Left renal cortex interstitium (tissue), 4 donors: ENCODE results near the gene NPIPB2. TPM values are rescaled to one million over a fixed set of nuclear protein-coding genes. Genes with fewer than 3 reads are reported as not detected.
"Not testable (repeated sequence)": the region's sequence is repeated elsewhere in the genome, so short reads cannot be mapped to it uniquely, and the experiment has no call there.

Experiments used
- DNase-seq, 4 donors: peaks; one replicate each; pipeline ENCODE4 v3.0.0-alpha.2; 2013; ENCODE audit warnings: low read depth in 4 of 4, low spot score in 2 of 4, missing footprints in 1 of 4
- polyA plus RNA-seq, 4 donors: library from polyadenylated mRNA; unstranded; fragments of 120-200 nt; gene quantifications; one replicate each; pipeline ENCODE4 v1.2.1, GENCODE V29; 2013; ENCODE audit not compliant: insufficient read length in 4 of 4

Gene NPIPB2
- polyA plus RNA-seq, 4 donors, result 0.65 to 21.0 (median 6.4) TPM

DNA sequence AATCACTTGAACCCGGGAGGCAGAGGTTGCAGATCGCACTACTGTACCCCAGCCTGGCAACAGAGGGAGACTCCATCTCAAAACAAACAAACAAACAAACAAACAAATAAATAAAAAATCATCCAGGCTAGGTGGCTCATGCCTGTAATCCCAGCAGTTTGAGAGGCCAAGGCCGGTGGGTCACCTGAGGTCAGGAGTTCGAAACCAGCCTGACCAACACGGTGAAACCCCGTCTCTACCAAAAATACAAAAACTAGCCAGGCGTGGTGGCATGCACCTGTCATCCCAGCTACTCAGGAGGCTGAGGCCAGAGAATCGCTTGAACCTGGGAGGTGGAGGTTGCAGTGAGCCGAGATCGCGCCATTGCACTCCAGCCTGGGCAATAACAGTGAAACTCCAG lies 21.1 kb upstream of the NPIPB2 start:
- DNase-seq, result not testable (repeated sequence)

DNA sequence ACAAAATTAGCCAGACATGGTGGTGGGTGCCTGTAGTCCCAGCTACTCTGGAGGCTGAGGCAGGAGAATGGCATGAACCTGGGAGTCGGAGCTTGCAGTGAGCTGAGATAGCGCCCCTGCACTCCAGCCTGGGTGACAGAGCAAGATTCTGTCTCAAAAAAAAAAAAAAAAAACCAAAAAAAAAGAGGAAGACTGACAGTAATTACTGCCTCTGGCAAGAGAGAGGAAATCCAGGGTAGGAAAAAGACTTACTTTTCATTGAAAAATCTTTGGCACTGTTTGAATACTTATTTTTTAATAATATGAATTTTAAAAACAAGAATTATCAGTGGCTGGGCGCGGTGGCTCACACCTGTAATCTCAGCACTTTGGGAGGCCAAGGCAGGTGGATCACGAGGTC lies 20.6 kb upstream of the NPIPB2 start:
- DNase-seq, result not testable (repeated sequence)

- no peak for DNase-seq
Observed at GRCh38 chr16:11957591-11958395, 15.9 kb upstream of the NPIPB2 start.

DNA sequence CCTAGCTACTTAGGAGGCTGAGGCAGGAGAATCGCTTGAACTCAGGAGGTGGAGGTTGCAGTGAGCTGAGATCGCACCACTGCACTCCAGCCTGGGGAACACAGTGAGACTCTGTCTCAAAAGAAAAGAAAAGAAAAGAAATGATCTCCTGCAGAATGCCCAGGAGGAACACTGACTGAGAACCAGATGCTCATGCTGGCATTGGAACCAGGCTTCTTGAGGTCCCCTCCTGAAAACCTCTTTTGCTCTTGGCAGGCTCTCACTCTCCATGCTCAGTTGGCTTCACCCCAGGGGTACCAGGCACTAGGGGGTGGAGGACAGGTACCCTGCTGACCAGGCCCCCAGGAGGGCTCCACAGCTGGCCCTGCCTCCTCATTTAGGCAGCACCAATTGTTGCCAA lies 14.7 kb upstream of the NPIPB2 start:
- no peak for DNase-seq

DNA sequence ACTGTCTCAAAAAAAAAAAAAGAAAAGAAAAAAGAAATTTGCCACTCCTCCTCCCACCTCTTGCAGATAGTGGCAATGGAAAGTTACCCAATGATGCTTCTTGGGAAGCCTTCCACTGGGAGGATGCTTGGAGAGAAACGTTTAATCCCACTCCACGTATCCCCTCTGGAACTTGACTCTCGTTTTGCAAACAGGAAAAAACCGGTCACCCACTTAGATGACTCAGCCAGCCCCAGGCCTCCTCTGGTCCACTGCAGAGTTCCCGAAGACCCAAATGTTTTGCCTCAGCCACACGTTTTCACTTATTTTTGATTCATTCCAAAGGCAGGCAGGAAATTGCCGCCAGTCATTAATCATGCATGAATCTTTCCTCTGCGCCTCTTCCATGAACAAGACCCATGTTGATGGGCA lies 13.9 kb upstream of the NPIPB2 start:
- DNase-seq, result no peak

DNA sequence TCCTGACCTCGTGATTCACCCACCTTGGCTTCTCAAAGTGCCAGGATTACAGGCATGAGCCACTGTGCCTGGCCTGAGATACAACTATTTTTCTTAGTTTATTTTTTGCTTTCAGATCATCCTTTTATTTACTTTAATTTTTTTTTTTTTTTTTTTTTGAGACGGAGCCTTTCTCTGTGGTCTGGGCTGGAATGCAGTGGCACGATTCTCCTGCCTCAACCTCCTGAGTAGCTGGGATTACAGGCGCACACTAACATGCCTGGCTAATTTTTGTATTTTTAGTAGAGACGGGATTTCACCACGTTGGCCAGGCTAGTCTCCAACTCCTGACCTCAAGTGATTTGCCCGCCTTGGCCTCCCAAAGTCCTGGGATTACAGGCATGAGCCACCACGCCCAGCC lies 11.7 kb upstream of the NPIPB2 start:
- not testable (repeated sequence) for DNase-seq

DNA sequence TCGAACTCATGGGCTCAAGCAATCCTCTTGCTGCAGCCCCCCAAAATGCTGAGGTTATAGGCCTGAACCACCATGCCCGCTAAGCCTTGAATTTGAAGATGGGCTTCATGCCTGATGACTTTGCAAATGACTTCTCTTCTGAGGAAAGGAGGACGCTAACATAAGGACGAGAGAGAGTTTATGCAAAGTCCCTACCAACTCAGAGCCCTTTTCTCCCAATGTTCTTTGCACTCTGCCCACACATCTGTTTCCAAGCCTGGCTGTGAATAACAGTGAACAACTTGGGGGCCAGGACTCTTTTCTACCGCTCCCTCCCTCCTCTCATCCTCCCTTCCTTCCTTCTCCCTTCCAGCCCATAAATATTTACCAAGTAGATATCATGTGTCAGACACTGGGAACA lies 8.5 kb upstream of the NPIPB2 start:
- no peak for DNase-seq

GRCh38 chr16:11949527-11949926 lies 7.7 kb upstream of the NPIPB2 start:
- DNase-seq, result no peak

DNA sequence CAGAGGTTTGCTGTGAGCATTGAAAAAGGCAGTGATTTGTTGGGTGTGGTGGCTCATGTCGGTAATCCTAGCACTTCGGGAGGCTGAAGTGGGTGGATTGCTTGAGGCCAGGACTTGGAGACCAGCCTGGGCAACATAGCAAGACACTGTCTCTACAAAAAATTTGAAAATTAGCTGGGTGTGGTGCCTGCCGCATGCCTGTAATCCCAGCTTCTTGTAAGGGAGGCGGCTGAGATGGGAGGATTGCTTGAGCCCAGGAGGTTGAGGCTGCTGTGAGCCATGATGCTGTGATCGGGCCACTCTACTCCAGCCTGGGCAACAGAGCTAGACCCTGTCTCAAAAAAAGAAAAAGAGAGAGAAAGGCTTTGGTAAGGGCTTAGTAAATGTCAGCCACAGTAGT lies 7.0 kb upstream of the NPIPB2 start:
- DNase-seq, result no peak

DNA sequence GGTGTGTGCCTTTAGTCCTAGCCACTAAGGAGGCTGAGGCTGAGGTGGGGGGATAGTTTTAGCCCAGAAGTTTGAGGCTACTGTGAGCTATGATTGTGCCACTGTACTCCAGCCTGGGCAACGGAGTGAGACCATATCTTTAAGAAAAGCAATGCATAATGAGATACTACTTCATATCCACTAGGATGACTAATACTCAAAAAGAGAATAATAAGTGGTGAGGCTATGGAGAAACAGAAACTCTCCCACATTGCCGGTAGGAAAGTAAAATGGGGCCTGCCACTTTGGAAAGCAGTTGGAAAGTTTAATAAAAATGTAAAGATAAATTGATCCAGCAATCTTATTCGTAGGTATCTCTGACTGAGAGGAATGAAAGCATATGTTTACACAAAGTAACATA lies 4.6 kb upstream of the NPIPB2 start:
- no peak for DNase-seq

GRCh38 chr16:11927350-11927749 lies 14.5 kb downstream of the NPIPB2 start:
- not testable (repeated sequence) for DNase-seq

- not testable (repeated sequence) for DNase-seq
Observed at GRCh38 chr16:11924046-11924445, 17.8 kb downstream of the NPIPB2 start.

GRCh38 chr16:11916524-11917285 lies 25.1 kb downstream of the NPIPB2 start:
- DNase-seq, result no peak

DNA sequence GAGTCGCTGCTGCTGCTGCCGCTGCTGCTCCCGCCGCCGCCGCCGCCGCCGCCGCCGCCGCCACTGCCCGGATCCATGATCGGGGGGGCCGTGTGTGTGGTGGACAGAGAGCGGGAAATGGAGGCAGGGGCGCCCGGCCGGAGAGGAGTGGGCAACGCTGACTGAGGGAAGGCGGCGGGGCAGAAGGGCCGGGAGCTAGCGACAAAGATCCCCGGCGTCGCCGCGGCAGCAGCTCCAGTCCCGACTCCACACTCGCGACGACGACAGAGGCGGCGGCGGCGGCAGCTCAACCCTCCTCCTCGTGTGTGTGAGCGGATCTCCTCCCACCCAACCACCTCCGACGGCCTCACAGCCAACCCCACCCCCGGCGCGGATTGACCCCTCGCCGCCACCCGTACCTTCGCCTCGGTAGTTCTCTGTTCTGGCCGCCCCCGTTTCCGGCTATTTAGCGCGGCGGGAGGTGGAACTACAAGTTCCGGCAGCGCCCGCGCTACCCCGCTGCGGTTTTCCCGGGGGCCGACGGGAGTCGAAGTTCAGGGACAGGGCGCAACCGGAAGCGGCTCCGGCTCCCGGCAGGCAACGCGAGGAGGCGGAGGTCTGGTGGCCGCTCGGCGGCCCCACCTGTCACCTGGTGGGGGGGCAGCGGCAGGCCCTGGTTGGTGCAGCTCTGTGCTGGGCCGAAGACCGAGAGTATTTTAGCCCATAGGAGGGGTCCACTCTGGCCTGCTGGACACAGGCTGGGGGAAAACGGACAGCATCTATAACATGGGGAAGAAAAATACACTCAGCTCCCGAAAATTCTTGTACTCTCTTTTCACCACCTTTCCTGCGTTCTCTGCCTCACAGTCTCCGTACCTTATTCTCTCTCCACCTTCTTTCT lies 26.0 kb downstream of the NPIPB2 start, which contains the start of gene GSPT1:
Gene GSPT1, minus strand, starts transcription at position 313 of the 880 bp plus-strand sequence. Its CDS starts 236 bp downstream, at position 77.
- peak; percentile 89 to 98 (median 96) for DNase-seq

DNA sequence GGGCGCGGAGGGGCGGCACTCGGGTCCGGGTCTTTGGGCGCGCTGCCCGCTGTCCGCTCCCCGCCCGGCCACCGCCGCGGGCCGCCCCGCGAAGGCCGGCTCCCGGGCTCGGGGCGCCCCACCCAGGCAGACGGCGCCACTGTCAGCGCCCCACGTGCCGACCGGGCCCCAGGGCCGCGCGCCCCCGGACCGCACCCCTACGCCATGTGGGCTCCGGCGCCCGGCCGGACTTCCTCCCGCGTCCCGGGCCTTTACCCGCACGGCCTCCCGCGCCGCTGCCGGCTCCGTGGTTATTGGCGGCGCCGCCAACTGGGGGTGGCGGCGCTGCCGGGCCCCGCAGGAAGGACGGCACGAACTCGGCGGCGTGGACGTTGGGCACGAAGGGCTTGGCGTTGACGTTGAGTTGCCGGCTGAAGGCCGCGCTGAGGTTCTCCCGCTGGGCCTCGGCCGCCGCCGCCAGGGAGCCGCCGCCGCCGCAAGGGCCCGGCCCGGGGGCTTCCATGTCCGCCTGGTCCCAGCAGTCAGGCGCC lies 26.7 kb downstream of the NPIPB2 start:
- DNase-seq, result no peak

DNA sequence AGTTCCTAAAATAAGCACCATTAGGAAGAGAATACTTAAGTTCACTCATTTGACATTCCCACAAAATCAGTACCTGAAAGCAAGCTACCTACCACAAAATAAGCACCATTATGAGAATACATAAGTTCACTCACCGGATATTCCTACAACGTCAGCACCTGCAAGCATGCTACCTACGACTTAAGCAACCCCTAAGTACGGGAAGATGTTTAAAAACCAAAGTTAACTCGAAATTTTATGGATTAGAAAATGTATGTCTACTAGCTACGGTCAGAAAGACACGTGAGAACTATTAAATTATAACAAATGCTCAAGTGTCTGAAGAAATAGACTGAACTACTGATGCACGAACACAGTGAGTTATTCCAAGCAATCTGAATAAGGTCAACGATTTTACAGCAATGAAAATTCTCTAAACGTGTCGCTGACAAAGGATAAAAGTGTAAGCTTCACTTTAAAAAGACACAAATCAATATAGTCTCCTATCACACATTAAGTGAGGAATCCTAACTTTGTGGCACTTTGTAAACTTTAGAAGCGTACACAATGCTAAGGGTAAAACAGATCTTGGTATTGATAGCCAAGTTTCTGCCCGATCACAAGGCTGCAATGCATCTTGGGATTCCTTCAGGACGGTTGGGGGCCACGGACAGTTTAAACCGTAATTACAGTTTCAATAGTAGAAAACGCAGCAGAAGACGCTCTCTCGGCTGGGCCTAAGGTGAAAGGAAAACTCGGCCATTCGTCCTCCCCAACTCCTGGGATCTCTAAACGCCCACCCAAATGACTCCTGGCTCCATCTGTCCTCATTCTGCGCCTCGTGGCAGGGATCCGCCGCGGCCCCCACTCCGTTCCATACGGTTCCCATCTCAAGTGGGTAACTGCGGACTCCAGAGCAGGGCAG lies 27.4 kb downstream of the NPIPB2 start:
- DNase-seq, result no peak

DNA sequence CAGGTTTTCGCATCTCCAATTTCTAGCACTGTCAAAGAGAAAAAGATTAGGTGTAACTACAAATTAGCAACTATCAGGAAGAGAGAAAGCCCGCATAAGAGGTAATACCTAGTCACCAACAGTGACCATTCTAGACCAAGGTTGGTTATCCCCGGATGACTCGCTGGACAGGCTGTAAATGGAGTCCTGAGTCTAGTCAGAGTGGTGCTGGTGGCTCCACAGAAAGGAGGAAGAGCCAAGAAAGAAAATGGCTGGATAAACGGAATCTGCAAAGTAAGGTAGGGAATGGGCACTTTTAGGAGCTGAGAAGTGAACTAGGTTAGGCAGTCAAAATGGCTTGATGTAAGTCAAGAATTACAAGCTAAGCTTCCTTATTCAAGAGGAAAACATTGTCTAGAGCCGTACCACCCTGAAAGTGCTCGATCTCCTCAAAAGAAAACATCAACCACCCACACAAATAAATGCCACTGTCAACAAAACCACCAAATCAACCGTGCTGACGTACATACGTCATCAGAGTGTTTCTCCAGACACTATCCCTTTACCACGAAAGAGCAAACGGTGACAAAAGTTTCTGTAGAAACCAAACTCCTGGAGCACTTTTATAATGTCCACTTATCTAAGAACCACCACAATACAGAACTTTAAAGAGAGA lies 28.3 kb downstream of the NPIPB2 start:
- no peak for DNase-seq

- no peak for DNase-seq
Observed at GRCh38 chr16:11909653-11910545, 31.9 kb downstream of the NPIPB2 start.
